HG03175 (cell line): ENCODE measurements around the gene CDK6.
"Not testable (repeated sequence)": the region's sequence is repeated elsewhere in the genome, so short reads cannot be mapped to it uniquely, and the experiment has no call there.

Experiments
- ATAC-seq: cut with Tn5 transposase; IDR thresholded peaks from one replicate; pipeline ENCODE4 v1.9.1; 2021; ENCODE audit warnings: mild to moderate bottlenecking, moderate library complexity; ENCODE audit not compliant: unreplicated experiment

CDK6 gene

GRCh38 chr7:92836489-92836999, at the start of gene CDK6:
TSS of gene CDK6 (minus strand) at chr7:92836573. CDS start at chr7:92833323, 3,250 bp downstream.
- ATAC-seq, result peak; percentile 21

- not testable (repeated sequence) for ATAC-seq
Observed at GRCh38 chr7:92886039-92886438, 49.7 kb upstream of the CDK6 start.

GRCh38 chr7:92884218-92884617, 47.8 kb upstream of the CDK6 start:
- ATAC-seq, result no peak

- ATAC-seq, result no peak
Observed at GRCh38 chr7:92882760-92883159, 46.4 kb upstream of the CDK6 start.

GRCh38 chr7:92881091-92881485, 44.7 kb upstream of the CDK6 start:
- no peak for ATAC-seq

GRCh38 chr7:92880212-92881090, 44.1 kb upstream of the CDK6 start:
- no peak for ATAC-seq

- ATAC-seq, result no peak
Observed at GRCh38 chr7:92877367-92877766, 41.0 kb upstream of the CDK6 start.

GRCh38 chr7:92876836-92877235, 40.5 kb upstream of the CDK6 start:
- no peak for ATAC-seq

- ATAC-seq, result no peak
Observed at GRCh38 chr7:92875719-92876118, 39.3 kb upstream of the CDK6 start.

- ATAC-seq, result no peak
Observed at GRCh38 chr7:92875173-92875572, 38.8 kb upstream of the CDK6 start.

GRCh38 chr7:92874567-92874966, 38.2 kb upstream of the CDK6 start:
- ATAC-seq, result no peak

- ATAC-seq, result no peak
Observed at GRCh38 chr7:92873776-92874175, 37.4 kb upstream of the CDK6 start.

- ATAC-seq, result no peak
Observed at GRCh38 chr7:92872701-92873100, 36.3 kb upstream of the CDK6 start.

GRCh38 chr7:92868683-92869293, 32.4 kb upstream of the CDK6 start:
- ATAC-seq, result no peak

- ATAC-seq, result not testable (repeated sequence)
Observed at GRCh38 chr7:92864169-92864568, 27.8 kb upstream of the CDK6 start.

- ATAC-seq, result no peak
Observed at GRCh38 chr7:92856436-92856835, 20.1 kb upstream of the CDK6 start.

GRCh38 chr7:92854501-92855238, 18.3 kb upstream of the CDK6 start:
- peak; percentile 39 for ATAC-seq

- no peak for ATAC-seq
Observed at GRCh38 chr7:92851732-92852131, 15.4 kb upstream of the CDK6 start.

- ATAC-seq, result no peak
Observed at GRCh38 chr7:92850516-92850915, 14.1 kb upstream of the CDK6 start.

- no peak for ATAC-seq
Observed at GRCh38 chr7:92849322-92849721, 12.9 kb upstream of the CDK6 start.

- ATAC-seq, result no peak
Observed at GRCh38 chr7:92848851-92849250, 12.5 kb upstream of the CDK6 start.
